Tibial nerve (tissue), 4 donors: Measurements from ENCODE around the gene REPS2. TPM values are rescaled to one million over a fixed set of nuclear protein-coding genes. Genes with fewer than 3 reads are reported as not detected.

Source experiments
- DNase-seq, 2 donors: peaks; one replicate each; pipeline ENCODE4 v3.0.0-alpha.2; 2019; ENCODE audit warnings: low spot score in 2 of 2
- H3K27ac ChIP-seq, 4 donors: fragments of 200-600 bp; sonication (generic) in 3 of 4; one replicate each; pipeline ENCODE4 v1.5.1; 2017 to 2019; ENCODE audit warnings: mild to moderate bottlenecking in 1 of 4
- H3K27me3 ChIP-seq, 2 donors: fragments of 200-600 bp; sonication (generic) in 1 of 2; one replicate each; pipeline versions ENCODE4 v1.5.1 to v1.6.0; 2017 to 2019
- H3K36me3 ChIP-seq, 3 donors: fragments of 200-600 bp; sonication (generic); one replicate each; pipeline ENCODE4 v1.5.1; 2018 to 2019
- H3K4me1 ChIP-seq, 4 donors: fragments of 200-600 bp; sonication (generic) in 3 of 4; one replicate each; pipeline ENCODE4 v1.5.1; 2017 to 2019
- H3K4me3 ChIP-seq, 4 donors: fragments of 200-600 bp; sonication (generic) in 3 of 4; one replicate each; pipeline ENCODE4 v1.5.1; 2017 to 2019; ENCODE audit warnings: mild to moderate bottlenecking in 1 of 4, moderate library complexity in 1 of 4
- H3K9me3 ChIP-seq, 4 donors: fragments of 200-600 bp; sonication (generic) in 3 of 4; one replicate each; pipeline ENCODE4 v1.5.1; 2017 to 2019
- CTCF ChIP-seq, 5 experiments: fragments of 200-600 bp in 3 of 5; fragments of 450-650 bp in 2 of 5; sonication (generic) in 3 of 5; IDR thresholded peaks; one replicate each; pipeline ENCODE4 v1.5.1; 2016 to 2019; ENCODE audit warnings: antibody characterized with exemption in 5 of 5, mild to moderate bottlenecking in 3 of 5, moderate library complexity in 2 of 5
- EP300 ChIP-seq, 2 donors: sonication (generic); formaldehyde crosslinking; IDR thresholded peaks; one replicate each; pipeline ENCODE4 v1.6.1; 2017; ENCODE audit warnings: antibody characterized with exemption in 2 of 2, mild to moderate bottlenecking in 1 of 2
- POLR2A ChIP-seq, 2 donors: fragments of 450-650 bp; IDR thresholded peaks; one replicate each; pipeline ENCODE4 v1.6.1; 2017; ENCODE audit warnings: antibody characterized with exemption in 2 of 2, mild to moderate bottlenecking in 2 of 2, moderate library complexity in 2 of 2
- WGBS, 2 donors: methylation state at CpG; one replicate each; pipeline ENCODE4 v1.1.5; 2018; 5-methylcytosine and 5-hydroxymethylcytosine counted together
- total RNA-seq, 4 donors: library from RNA; depleted of rRNA; stranded (reverse); fragments of >200 nt; gene quantifications; one replicate each; pipeline ENCODE4 v1.1.0, GENCODE V29; 2016

REPS2 gene
- total RNA-seq, 4 donors from 2014 or later: 7.5 to 26.0 (median 9.7) TPM

- DNase-seq: no peak
Observed at GRCh38 chrX:17033225-17033624, 86.8 kb downstream of the REPS2 start.

GRCh38 chrX:17035111-17035510, 88.7 kb downstream of the REPS2 start:
- Histone ChIP-seq H3K36me3 (no peaks in the 10 kb centered on the region), H3K4me3 (no peak overlapping the region), H3K4me1 (peaks cover 0 to 4% (median 0%) of the 10 kb centered on the region in 4 donors), H3K27me3 (peaks cover 0 to 5% of the 10 kb centered on the region in 2 donors), H3K27ac (no peak overlapping the region), H3K9me3 (no peaks in the 10 kb centered on the region)
- no peak for TF ChIP-seq CTCF (IDR thresholded peaks at IDR 0.05)
- no peak for TF ChIP-seq POLR2A (IDR thresholded peaks at IDR 0.05)
- no peak for TF ChIP-seq EP300 (IDR thresholded peaks at IDR 0.05)
- 87% methylated on average over 3 of the region's 3 CpGs for WGBS, 2 donors
- DNase-seq: no peak

More at GRCh38 chrX:17033225-17033624, 86.8 kb downstream of the REPS2 start:
- H3K4me3 ChIP-seq: no peak overlapping the region
- no peak overlapping the region for H3K27ac ChIP-seq
- TF ChIP-seq POLR2A (IDR thresholded peaks at IDR 0.05): no peak
- TF ChIP-seq CTCF (IDR thresholded peaks at IDR 0.05): no peak
- no peak for TF ChIP-seq EP300 (IDR thresholded peaks at IDR 0.05)
- H3K27me3 ChIP-seq: peaks cover 0 to 5% of the 10 kb centered on the region in 2 donors
- peaks cover 0 to 6% (median 0%) of the 10 kb centered on the region in 4 donors for H3K4me1 ChIP-seq
- H3K9me3 ChIP-seq: no peaks in the 10 kb centered on the region
- H3K36me3 ChIP-seq: no peaks in the 10 kb centered on the region

- 71 to 75% methylated on average over 4 of the region's 4 CpGs for WGBS, 2 donors
Observed at GRCh38 chrX:17036171-17036961, 89.9 kb downstream of the REPS2 start.

GRCh38 chrX:17038277-17038676, 91.8 kb downstream of the REPS2 start:
- no peak overlapping the region for H3K27ac ChIP-seq
- peaks cover 0 to 4% (median 0%) of the 10 kb centered on the region in 4 donors for H3K4me1 ChIP-seq
- no peaks in the 10 kb centered on the region for H3K36me3 ChIP-seq
- peak in 1 of 2 donors; percentile 6 for DNase-seq
- TF ChIP-seq POLR2A (IDR thresholded peaks at IDR 0.05): no peak
- no peaks in the 10 kb centered on the region for H3K9me3 ChIP-seq
- WGBS, 2 donors: 50 to 72% methylated on average over 2 to 3 of the region's 3 CpGs
- peaks cover 0 to 5% of the 10 kb centered on the region in 2 donors for H3K27me3 ChIP-seq
- no peak overlapping the region for H3K4me3 ChIP-seq

More at GRCh38 chrX:17036171-17036961, 89.9 kb downstream of the REPS2 start:
- Histone ChIP-seq H3K36me3 (no peaks in the 10 kb centered on the region), H3K27ac (no peak overlapping the region), H3K4me1 (peaks cover 0 to 4% (median 0%) of the 10 kb centered on the region in 4 donors), H3K4me3 (no peak overlapping the region), H3K27me3 (peaks cover 0 to 5% of the 10 kb centered on the region in 2 donors), H3K9me3 (no peaks in the 10 kb centered on the region)
- TF ChIP-seq CTCF (IDR thresholded peaks at IDR 0.05): no peak
- TF ChIP-seq POLR2A (IDR thresholded peaks at IDR 0.05): no peak
- no peak for TF ChIP-seq EP300 (IDR thresholded peaks at IDR 0.05)
- no peak for DNase-seq

GRCh38 chrX:17038681-17039161, 92.3 kb downstream of the REPS2 start:
- 36 to 54% methylated on average over 7 of the region's 7 CpGs for WGBS, 2 donors
- peak in 1 of 2 donors; percentile 5 for DNase-seq
- H3K27ac ChIP-seq: no peak overlapping the region

More at GRCh38 chrX:17038681-17039161, 92.3 kb downstream of the REPS2 start:
- Histone ChIP-seq H3K4me3 (no peak overlapping the region), H3K4me1 (peaks cover 0 to 4% (median 0%) of the 10 kb centered on the region in 4 donors), H3K27me3 (peaks cover 0 to 5% of the 10 kb centered on the region in 2 donors), H3K9me3 (no peaks in the 10 kb centered on the region), H3K36me3 (no peaks in the 10 kb centered on the region)
- TF ChIP-seq EP300 (IDR thresholded peaks at IDR 0.05): no peak
- no peak for TF ChIP-seq CTCF (IDR thresholded peaks at IDR 0.05)
- no peak for TF ChIP-seq POLR2A (IDR thresholded peaks at IDR 0.05)
